Fibroblast of villous mesenchyme (primary cell): ENCODE measurements around the gene PF4V1. TPM values are rescaled to one million over a fixed set of nuclear protein-coding genes. Genes with fewer than 3 reads are reported as not detected.

Experiments used
- DNase-seq: peaks from one replicate; pipeline ENCODE4 v3.0.0-alpha.2; 2010; ENCODE audit warnings: low read depth
- H3K4me3 ChIP-seq: 2 replicates; pipeline ENCODE4 v1.5.1; 2011; ENCODE audit warnings: low read depth, mild to moderate bottlenecking, low read length
- total RNA-seq: library from RNA; depleted of rRNA; stranded (reverse); fragments of >200 nt; gene quantifications from 2 replicates; pipeline ENCODE4 v1.2.3, GENCODE V29; 2012
- TF ChIP-seq, protein P1 (sequence below): IDR thresholded peaks from 2 replicates; pipeline ENCODE4 v1.5.1; 2012; ENCODE audit warnings: low read depth, mild to moderate bottlenecking, low read length; ENCODE audit not compliant: insufficient read depth

PF4V1 gene
- total RNA-seq, 1 donor = not detected

DNA sequence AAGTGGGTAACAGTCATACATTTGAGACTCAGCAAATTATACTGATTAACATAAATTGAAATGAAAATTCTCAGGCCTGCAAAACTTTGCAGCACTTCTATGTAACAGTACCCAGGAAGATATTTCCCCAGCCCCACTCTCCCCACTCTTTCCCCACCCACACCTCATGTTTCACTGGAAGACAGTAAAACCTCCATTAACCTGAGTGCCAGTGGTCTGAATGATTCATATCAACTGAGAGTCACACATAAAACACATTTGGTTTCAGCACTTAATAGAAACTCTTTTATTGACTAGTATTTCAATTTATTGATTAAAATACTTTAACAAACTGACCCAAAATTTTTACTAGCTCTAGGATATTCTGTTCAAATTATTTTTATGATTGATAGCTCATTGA, 9.7 kb upstream of the PF4V1 start:
- H3K4me3 ChIP-seq = no peak overlapping the region
- DNase-seq = no peak
- TF ChIP-seq, protein P1, sequence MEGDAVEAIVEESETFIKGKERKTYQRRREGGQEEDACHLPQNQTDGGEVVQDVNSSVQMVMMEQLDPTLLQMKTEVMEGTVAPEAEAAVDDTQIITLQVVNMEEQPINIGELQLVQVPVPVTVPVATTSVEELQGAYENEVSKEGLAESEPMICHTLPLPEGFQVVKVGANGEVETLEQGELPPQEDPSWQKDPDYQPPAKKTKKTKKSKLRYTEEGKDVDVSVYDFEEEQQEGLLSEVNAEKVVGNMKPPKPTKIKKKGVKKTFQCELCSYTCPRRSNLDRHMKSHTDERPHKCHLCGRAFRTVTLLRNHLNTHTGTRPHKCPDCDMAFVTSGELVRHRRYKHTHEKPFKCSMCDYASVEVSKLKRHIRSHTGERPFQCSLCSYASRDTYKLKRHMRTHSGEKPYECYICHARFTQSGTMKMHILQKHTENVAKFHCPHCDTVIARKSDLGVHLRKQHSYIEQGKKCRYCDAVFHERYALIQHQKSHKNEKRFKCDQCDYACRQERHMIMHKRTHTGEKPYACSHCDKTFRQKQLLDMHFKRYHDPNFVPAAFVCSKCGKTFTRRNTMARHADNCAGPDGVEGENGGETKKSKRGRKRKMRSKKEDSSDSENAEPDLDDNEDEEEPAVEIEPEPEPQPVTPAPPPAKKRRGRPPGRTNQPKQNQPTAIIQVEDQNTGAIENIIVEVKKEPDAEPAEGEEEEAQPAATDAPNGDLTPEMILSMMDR = no peak

DNA sequence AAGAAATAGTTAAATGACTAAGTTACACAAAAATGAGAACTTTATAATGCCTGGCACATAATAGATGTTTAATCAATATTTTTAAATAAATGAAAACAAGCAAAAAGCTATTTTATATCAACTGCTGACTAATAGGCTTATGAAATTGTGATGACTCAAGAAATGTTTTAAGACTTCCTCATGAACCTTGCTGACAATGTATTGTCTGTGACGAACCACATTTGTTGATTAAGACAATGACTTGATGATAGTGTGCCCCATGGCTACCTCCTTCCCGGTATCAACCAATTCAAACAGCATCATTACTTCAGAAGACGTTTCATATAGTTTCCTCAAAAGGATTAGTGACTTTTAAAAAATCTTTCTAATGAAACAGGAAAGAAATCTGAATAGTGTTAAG, 8.8 kb upstream of the PF4V1 start:
- H3K4me3 ChIP-seq = no peak overlapping the region
- TF ChIP-seq, protein P1 = no peak
- peak; percentile 28 for DNase-seq

DNA sequence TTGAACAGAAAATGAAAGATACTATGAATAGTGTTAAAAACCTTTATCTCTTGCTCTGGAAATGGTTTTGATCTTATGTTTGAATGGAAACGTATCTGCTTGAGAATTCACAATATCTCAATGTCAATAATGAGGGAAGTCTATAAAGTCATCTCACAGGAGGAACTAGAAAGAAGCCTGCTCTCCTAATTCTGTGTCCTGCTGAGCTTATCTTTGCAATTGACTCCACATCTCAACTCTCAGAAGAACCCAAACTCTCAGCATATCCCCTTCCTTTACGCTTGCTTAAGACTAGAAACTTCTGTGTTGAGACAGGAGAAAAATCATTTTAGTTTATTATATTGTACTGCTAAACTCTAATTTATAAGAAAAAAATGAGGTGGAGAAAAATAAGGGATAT, 8.3 kb upstream of the PF4V1 start:
- DNase-seq = no peak
- TF ChIP-seq, protein P1 = no peak
- H3K4me3 ChIP-seq = no peak overlapping the region

DNA sequence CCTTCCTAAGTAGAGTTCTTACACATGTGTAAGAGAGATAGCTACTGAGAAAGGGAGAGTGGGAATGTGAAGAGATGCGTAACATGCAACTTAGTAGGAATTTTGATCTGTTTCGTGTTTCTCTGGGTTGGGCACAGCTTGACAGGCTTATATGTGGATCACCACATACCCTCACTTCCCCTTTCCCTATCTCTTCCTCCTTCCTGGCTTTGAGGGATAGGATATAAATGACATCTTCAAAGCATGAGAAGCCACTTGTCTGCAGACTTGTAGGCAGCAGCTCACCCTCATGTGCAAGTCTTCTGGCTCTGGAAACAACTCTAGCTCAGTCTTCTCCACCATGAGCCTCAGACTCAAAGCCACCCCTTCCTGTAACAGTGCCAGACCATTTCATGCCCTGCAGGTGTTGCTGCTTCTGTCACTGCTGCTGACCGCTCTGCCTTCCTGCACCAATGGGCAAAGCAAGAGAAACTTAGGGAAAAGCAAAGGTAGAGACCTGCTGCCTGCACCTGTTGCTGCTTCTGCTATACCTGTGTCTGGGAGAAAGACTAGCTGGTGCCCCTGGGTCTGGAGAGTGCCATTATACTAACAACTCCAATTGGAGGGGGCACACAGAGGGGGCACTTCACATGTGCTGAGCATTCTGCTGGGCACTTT, 5.4 kb upstream of the PF4V1 start:
- DNase-seq = no peak
- no peak overlapping the region for H3K4me3 ChIP-seq
- TF ChIP-seq, protein P1 = no peak

DNA sequence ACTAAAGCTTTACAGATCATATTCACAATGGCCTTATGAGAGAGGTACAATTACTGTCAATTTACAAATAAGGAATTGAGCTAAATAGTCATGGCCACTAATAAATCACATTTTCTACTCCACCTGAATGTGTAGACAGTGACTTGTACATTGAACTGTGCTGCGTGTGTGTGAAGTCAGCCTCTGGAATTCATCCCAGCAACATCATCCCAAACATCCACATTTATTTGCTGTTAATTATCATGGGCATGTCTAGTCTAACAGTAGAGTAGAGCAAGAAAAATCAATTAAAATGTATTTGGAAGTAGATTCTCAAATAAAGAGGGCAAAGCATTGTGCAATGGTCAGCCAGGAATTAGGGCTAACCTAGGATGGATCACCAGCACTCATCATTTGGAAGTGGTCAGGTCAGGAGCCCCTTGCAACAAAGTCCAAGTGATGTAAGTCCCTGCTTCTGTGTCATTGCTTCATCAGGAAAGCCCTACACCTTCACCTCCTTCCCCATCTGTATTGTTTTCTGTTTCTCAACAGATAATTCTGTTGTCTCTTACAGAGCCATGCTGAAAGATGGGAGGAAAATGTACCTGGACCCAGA, 4.8 kb upstream of the PF4V1 start:
- TF ChIP-seq, protein P1 = no peak
- no peak overlapping the region for H3K4me3 ChIP-seq
- DNase-seq = no peak

DNA sequence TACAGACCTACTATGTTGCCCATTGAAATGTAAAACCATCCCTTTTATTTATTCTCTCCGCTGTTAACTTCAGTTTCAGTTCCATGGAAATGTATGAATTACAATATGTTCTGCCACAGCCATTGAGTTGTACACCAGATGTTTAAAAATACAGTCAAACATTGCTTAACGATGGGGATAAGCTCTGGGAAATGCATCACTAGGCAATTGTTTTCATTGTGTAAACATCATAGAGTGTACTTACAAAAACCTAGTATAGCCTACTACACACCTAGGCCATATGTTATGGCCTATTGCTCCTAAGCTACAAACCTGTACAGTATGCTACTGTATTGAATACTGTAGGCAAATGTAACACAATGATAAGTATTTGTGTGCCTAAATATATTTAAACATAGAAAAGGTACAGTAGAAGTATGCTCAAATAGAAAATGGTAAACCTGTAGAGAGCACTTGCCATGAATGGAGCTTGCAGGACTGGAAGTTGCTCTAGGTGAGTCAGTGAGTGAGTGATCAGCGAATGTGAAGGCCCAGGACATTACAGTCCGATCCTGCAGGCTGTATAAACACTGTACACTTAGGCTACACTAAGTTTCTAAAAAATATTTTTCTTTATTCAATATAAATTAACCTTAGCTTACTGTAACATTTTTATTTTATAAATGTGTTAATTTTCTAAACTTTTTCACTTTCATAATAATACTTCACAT, 2.7 kb upstream of the PF4V1 start:
- DNase-seq = no peak
- TF ChIP-seq, protein P1 = no peak
- no peak overlapping the region for H3K4me3 ChIP-seq
